GM12878 (cell line): ENCODE results near the gene NAV1. TPM values are rescaled to one million over a fixed set of nuclear protein-coding genes. Genes with fewer than 3 reads are reported as not detected.

Source experiments
- ATAC-seq: fragments of 200-7000 bp; cut with Tn5 transposase; 3 replicates; pipeline ENCODE4 v1.9.1; 2020; ENCODE audit warnings: mild to moderate bottlenecking, moderate library complexity
- BruUV-seq: library from RNA; stranded (reverse); fragments of 400-500 nt; replicated peaks from 2 replicates; lab custom pipeline; 2021; lab: Mats Ljungman, UMichigan
- CTCF ChIA-PET: fragments of 300-600 bp; sonication (Branson Sonifier 250); formaldehyde crosslinking; extraction: SDS; loops from one replicate; lab custom pipeline; 2021; ENCODE audit warnings: inconsistent platforms; lab: Yijun Ruan, JAX
- POLR2A ChIA-PET: fragments of 350-600 bp; formaldehyde crosslinking; extraction: SDS; loops from one replicate; lab custom pipeline; 2021; ENCODE audit warnings: inconsistent platforms; lab: Charles Lee
- RAD21 ChIA-PET: fragments of 300-600 bp; sonication (Branson Sonifier 250); formaldehyde crosslinking; loops from one replicate; lab custom pipeline; 2023; ENCODE audit warnings: antibody characterized with exemption; ENCODE audit not compliant: unreplicated experiment; lab: Charles Lee
- SMC1A ChIA-PET: fragments of 300-600 bp; sonication (Branson Sonifier 250); formaldehyde crosslinking; loops from one replicate; lab custom pipeline; 2023; ENCODE audit not compliant: unreplicated experiment, uncharacterized antibody; lab: Charles Lee
- DNase-seq: peaks from one replicate; pipeline ENCODE4 v3.0.0-alpha.2; 2011; ENCODE audit warnings: low read depth, low spot score
- FAIRE-seq: peaks from 3 replicates; lab custom pipeline; 2011; peaks lifted over from hg19 to GRCh38; lab: Jason Lieb, UNC
- H2AFZ ChIP-seq: 2 replicates; pipeline ENCODE4 v1.6.0; 2011; ENCODE audit warnings: low read depth, low read length, control low read depth; ENCODE audit not compliant: control insufficient read depth
- H3K27ac ChIP-seq: 2 replicates; pipeline ENCODE4 v1.5.1; 2011; ENCODE audit warnings: control low read depth; ENCODE audit not compliant: control insufficient read depth, insufficient read depth
- H3K27me3 ChIP-seq, 2 experiments: replicated peaks in 1 of 2; 2 replicates each; pipeline versions ENCODE4 v1.6.0 to v1.6.1; 2011; ENCODE audit warnings: low read length in 1 of 2; ENCODE audit not compliant: control insufficient read depth in 2 of 2, insufficient read depth in 2 of 2
- H3K36me3 ChIP-seq, 2 experiments: 2 replicates each; pipeline ENCODE4 v1.5.1; 2011; ENCODE audit warnings: low read length in 1 of 2; ENCODE audit not compliant: control insufficient read depth in 2 of 2, insufficient read depth in 2 of 2
- H3K4me1 ChIP-seq: 2 replicates; pipeline ENCODE4 v1.6.1; 2011; ENCODE audit warnings: mild to moderate bottlenecking, low read length, moderate library complexity, mixed read lengths; ENCODE audit not compliant: control insufficient read depth, insufficient read depth
- H3K4me2 ChIP-seq: 2 replicates; pipeline ENCODE4 v1.6.0; 2011; ENCODE audit warnings: control low read depth; ENCODE audit not compliant: control insufficient read depth, insufficient read depth
- H3K4me3 ChIP-seq: fragments of 200-600 bp; sonication (generic); 2 replicates; pipeline ENCODE4 v1.5.1; 2016
- H3K79me2 ChIP-seq: 2 replicates; pipeline ENCODE4 v1.6.0; 2011; ENCODE audit warnings: low read length; ENCODE audit not compliant: control insufficient read depth, insufficient read depth
- H3K9ac ChIP-seq: 2 replicates; pipeline ENCODE4 v1.8.0; 2011; ENCODE audit warnings: low read length, control low read depth, mixed read lengths; ENCODE audit not compliant: control insufficient read depth, insufficient read depth
- H3K9me3 ChIP-seq: replicated peaks from 3 replicates; pipeline ENCODE4 v1.5.1; 2011; ENCODE audit warnings: mild to moderate bottlenecking, low read length; ENCODE audit not compliant: control insufficient read depth, insufficient read depth
- H4K20me1 ChIP-seq: 2 replicates; pipeline ENCODE4 v1.6.0; 2011; ENCODE audit not compliant: control insufficient read depth, insufficient read depth
- BCLAF1 ChIP-seq: fragments of 450-650 bp; IDR thresholded peaks from 2 replicates; pipeline ENCODE4 v1.6.1; 2017; ENCODE audit warnings: antibody characterized with exemption, mild to moderate bottlenecking, moderate library complexity
- BMI1 ChIP-seq: fragments of 450-650 bp; IDR thresholded peaks from 2 replicates; pipeline ENCODE4 v1.6.1; 2016; ENCODE audit warnings: mild to moderate bottlenecking, moderate library complexity, borderline replicate concordance
- MYB ChIP-seq: fragments of 150-350 bp; IDR thresholded peaks from 2 replicates; pipeline ENCODE4 v1.6.1; 2014; ENCODE audit warnings: mild to moderate bottlenecking, low read depth, low read length, borderline replicate concordance
- RELA ChIP-seq: fragments of 450-650 bp; IDR thresholded peaks from 2 replicates; pipeline ENCODE4 v1.8.0; 2014; ENCODE audit warnings: borderline replicate concordance; ENCODE audit not compliant: partially characterized antibody
- SMC3 ChIP-seq: IDR thresholded peaks from 2 replicates; pipeline ENCODE4 v1.6.1; 2011; ENCODE audit warnings: low read length, improper control_type of control experiment, borderline replicate concordance
- SP1 ChIP-seq: IDR thresholded peaks from one replicate; pipeline ENCODE4 v1.6.1; 2011; ENCODE audit warnings: low read depth, low read length
- TCF12 ChIP-seq: IDR thresholded peaks from 2 replicates; pipeline ENCODE4 v1.6.1; 2011; ENCODE audit warnings: low read depth, mild to moderate bottlenecking, low read length
- ZNF217 ChIP-seq: fragments of 450-650 bp; IDR thresholded peaks from 2 replicates; pipeline ENCODE4 v1.6.1; 2017; ENCODE audit warnings: antibody characterized with exemption, mild to moderate bottlenecking
- ZNF384 ChIP-seq: IDR thresholded peaks from 2 replicates; pipeline ENCODE4 v1.6.1; 2012; ENCODE audit warnings: low read depth, mild to moderate bottlenecking, low read length, improper control_type of control experiment, borderline replicate concordance
- ZNF622 ChIP-seq: fragments of 450-650 bp; IDR thresholded peaks from 2 replicates; pipeline ENCODE4 v1.6.1; 2017; ENCODE audit warnings: mild to moderate bottlenecking, inconsistent platforms
- WGBS: methylation state at CpG from one replicate; pipeline ENCODE4 v1.1.6; 2016; ENCODE audit warnings: low lambda C conversion rate; ENCODE audit not compliant: insufficient replicate concordance, insufficient coverage; ENCODE audit errors: missing lambda C conversion rate; 5-methylcytosine and 5-hydroxymethylcytosine counted together
- in situ Hi-C: fragments of 300-500 bp; cut with MboI; formaldehyde crosslinking; loops from 9 replicates; pipeline ENCODE4 v1.14.3; 2018; ENCODE audit warnings: mixed read lengths
- intact Hi-C: fragments of 100-400 bp; cut with micrococcal nuclease; formaldehyde crosslinking; loops from one replicate; pipeline ENCODE4 v1.14.2; 2022; ENCODE audit not compliant: unreplicated experiment
- polyA plus RNA-seq, 11 experiments: library from polyadenylated mRNA; depleted of rRNA in 4 of 11; unstranded in 6 of 11; stranded (reverse) in 5 of 11; fragments of >200 nt; fragmentation: Nextera tagmentation in 4 of 11; fragmentation: Illumina TruSeq in 1 of 11; extraction: Ambion mirVana in 4 of 11; extraction: Trizol in 1 of 11; gene quantifications; 1 replicate in 1 of 11; 2 replicates in 10 of 11; pipeline versions ENCODE4 v1.2.1 to v1.2.3, GENCODE V29; 2011 to 2016; ENCODE audit warnings: inconsistent platforms in 2 of 11, missing spikeins in 2 of 11, low read depth in 1 of 11
- total RNA-seq, 4 experiments: library from RNA; depleted of rRNA in 3 of 4; stranded (reverse); fragments of >200 nt in 3 of 4; fragmentation: Illumina TruSeq in 1 of 4; extraction: Trizol in 1 of 4; gene quantifications; 2 replicates each; pipeline versions ENCODE4 v1.2.1 to v1.2.3, GENCODE V29; 2013 to 2021

NAV1 gene
- total and polyA plus RNA-seq, 10 of the 15 experiments (the other 5 are each of a cell fraction or from before 2014, with no cell fraction given): 0.04 to 1.3 (median 0.36) TPM

GRCh38 chr1:201554190-201554600 is 15.3 kb downstream of the NAV1 start:
- no peaks in the 10 kb centered on the region for H3K9me3 ChIP-seq
- WGBS: 26% methylated on average over 10 of the region's 10 CpGs
- no peak for DNase-seq
- SMC1A ChIA-PET: interaction anchor here (1.0 to 1.3 kb wide), 2 partner anchors 13 to 241 kb away, joined by 3 read pairs; no protein-coding TSS in a partner anchor
- no peak for TF ChIP-seq TCF12
- no peak for TF ChIP-seq RELA
- TF ChIP-seq BMI1: no peak
- TF ChIP-seq ZNF622: no peak
- no peak for TF ChIP-seq ZNF217
- no peak for TF ChIP-seq MYB
- TF ChIP-seq BCLAF1: no peak
- TF ChIP-seq SP1: no peak
- no peak for TF ChIP-seq SMC3
- TF ChIP-seq ZNF384: no peak
- TF ChIP-seq, all 136 proteins: peak for 0
- CTCF ChIA-PET: interaction anchor here (0.8 to 2.7 kb wide), 6 partner anchors 9 to 241 kb away, joined by 3 to 9 read pairs (median 4); no protein-coding TSS in a partner anchor
- BruUV-seq: no TSS peak
- POLR2A ChIA-PET: no interaction called here
- Histone ChIP-seq H3K27me3 (peaks cover 0 to 1% of the 10 kb centered on the region in 2 experiments; a peak in 1 of 4 replicates), H3K4me1 (no peaks in the 10 kb centered on the region), H3K9ac (no peak overlapping the region), H2AFZ (no peak overlapping the region), H4K20me1 (no peaks in the 10 kb centered on the region), H3K79me2 (no peaks in the 10 kb centered on the region), H3K4me2 (no peak overlapping the region), H3K4me3 (no peak overlapping the region), H3K36me3 (no peaks in the 10 kb centered on the region), H3K27ac (no peak overlapping the region)
- no peak for FAIRE-seq
- no peak for ATAC-seq
- RAD21 ChIA-PET: no interaction called here
- in situ Hi-C loops (no loop called here), intact Hi-C loops (no loop called here)
